ENCODE measurements around the gene ZNF133. TPM values are rescaled to one million over a fixed set of nuclear protein-coding genes. Genes with fewer than 3 reads are reported as not detected.
"Not testable (repeated sequence)": the region's sequence is repeated elsewhere in the genome, so short reads cannot be mapped to it uniquely, and the experiment has no call there.

The ZNF133 gene
- total and polyA plus RNA-seq, 8 donors = 10.4 to 38.3 (median 31.8) TPM

DNA sequence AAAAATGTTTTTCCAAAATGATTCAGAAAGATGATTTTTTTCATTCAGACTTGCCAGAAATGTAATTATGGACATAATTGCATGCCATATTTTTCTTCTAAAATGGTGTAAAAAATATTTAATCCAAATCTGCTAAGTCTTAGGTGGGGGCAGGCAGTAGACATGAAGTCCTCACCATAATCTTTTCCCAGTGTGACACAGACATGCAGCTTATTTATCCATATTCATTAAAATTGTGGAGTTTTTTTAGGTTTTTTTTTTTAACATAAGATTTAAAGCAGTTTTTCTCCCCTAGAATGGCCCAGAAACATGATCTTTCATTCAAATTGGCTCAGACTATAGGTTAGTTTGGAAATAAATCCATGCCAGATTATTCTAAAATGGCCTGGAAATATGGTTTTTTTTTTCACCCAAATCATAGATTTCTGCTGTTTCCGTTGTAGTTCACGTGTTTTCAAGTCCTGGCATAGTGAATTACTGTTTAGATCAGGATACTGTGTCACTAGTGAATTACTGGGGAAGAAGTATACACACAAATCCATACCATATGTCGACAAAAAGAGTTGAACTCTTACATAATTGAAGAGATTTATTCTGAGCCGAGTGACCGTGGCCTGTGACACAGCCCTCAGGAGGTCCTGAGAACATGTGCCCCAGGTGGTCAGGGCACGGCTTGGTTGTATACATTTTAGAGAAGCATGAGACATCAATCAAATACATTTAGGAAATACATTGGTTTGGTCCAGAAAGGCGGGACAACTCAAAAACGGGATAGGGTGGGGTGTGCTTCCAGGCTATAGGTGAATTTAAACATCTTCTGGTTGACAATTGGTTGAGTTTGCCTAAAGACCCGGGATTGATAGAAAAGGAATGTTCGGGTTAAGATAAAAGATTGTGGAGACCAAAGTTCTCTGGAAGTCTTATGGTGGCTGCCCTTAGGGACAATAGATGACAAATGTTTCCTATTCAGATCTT, 33.9 kb downstream of the ZNF133 start:
- TF ChIP-seq, protein P1, sequence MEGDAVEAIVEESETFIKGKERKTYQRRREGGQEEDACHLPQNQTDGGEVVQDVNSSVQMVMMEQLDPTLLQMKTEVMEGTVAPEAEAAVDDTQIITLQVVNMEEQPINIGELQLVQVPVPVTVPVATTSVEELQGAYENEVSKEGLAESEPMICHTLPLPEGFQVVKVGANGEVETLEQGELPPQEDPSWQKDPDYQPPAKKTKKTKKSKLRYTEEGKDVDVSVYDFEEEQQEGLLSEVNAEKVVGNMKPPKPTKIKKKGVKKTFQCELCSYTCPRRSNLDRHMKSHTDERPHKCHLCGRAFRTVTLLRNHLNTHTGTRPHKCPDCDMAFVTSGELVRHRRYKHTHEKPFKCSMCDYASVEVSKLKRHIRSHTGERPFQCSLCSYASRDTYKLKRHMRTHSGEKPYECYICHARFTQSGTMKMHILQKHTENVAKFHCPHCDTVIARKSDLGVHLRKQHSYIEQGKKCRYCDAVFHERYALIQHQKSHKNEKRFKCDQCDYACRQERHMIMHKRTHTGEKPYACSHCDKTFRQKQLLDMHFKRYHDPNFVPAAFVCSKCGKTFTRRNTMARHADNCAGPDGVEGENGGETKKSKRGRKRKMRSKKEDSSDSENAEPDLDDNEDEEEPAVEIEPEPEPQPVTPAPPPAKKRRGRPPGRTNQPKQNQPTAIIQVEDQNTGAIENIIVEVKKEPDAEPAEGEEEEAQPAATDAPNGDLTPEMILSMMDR (IDR thresholded peaks at IDR 0.05) = no peak
- no peak overlapping the region for H3K4me3 ChIP-seq
- intact Hi-C loops (cut with DNase I) = no loop called here
- H3K27me3 ChIP-seq = no peaks in the 10 kb centered on the region
- H3K27ac ChIP-seq = no peak overlapping the region
- ATAC-seq = no peak
- H3K36me3 ChIP-seq = peaks cover 0 to 2% of the 10 kb centered on the region in 2 donors
- no peaks in the 10 kb centered on the region for H3K9me3 ChIP-seq
- no peaks in the 10 kb centered on the region for H3K4me1 ChIP-seq
- no peak for DNase-seq

DNA sequence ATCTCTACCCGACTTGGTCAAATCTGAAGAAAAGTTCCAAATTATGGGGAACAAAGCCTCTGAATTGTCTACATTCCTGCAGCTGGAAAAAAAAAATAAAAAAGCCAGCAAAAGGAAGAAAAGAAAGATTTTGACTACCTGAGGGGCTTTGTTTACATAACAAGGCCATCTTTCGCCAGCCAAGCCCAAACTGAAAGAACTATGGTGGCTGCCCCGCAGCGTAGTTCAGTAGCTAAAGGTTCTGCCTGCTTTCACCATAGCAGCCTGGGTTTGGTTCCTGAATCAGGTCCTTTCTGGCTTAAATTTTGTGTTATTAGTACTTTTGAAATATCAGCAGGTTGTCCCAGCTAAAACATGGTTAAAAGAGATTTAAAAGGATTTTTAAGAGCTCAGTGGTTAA, 35.4 kb downstream of the ZNF133 start:
- Histone ChIP-seq H3K9me3 (peaks cover 0 to 5% of the 10 kb centered on the region in 2 donors), H3K27ac (no peak overlapping the region), H3K27me3 (no peaks in the 10 kb centered on the region), H3K4me1 (no peaks in the 10 kb centered on the region), H3K4me3 (no peak overlapping the region), H3K36me3 (no peaks in the 10 kb centered on the region)
- TF ChIP-seq, protein P1 (IDR thresholded peaks at IDR 0.05) = no peak
- DNase-seq (no peak), ATAC-seq (no peak)
- intact Hi-C loops (cut with DNase I) = no loop called here

DNA sequence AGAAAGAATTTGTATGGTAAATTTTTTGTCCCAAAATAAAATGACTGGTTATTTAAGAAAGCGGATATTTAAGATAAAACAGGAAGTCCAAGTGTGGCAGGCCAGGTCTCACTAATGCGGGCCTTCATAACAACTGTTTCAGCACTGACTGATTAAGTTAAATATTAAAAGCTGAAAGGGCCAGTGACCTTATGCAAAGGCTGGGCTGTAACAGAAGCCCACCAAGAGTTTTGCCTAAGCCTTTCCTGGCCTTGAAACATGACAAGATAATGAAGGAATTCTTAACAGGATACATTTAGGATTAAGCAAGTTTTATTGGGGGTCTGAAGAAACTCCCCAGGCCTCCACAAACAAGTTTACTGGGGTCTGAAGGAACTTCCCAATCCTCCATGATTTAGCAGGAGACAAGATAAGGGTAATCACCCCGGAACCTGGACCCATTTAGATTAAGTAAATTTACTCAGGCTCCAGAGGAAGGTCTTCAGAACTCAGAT, 36.3 kb downstream of the ZNF133 start:
- Histone ChIP-seq H3K27ac (no peak overlapping the region), H3K27me3 (no peaks in the 10 kb centered on the region), H3K4me3 (no peak overlapping the region), H3K36me3 (no peaks in the 10 kb centered on the region), H3K4me1 (no peaks in the 10 kb centered on the region), H3K9me3 (peaks cover 0 to 8% of the 10 kb centered on the region in 2 donors)
- intact Hi-C loops (cut with DNase I) = no loop called here
- DNase-seq (no peak), ATAC-seq (no peak)
- TF ChIP-seq, protein P1 (IDR thresholded peaks at IDR 0.05) = no peak

DNA sequence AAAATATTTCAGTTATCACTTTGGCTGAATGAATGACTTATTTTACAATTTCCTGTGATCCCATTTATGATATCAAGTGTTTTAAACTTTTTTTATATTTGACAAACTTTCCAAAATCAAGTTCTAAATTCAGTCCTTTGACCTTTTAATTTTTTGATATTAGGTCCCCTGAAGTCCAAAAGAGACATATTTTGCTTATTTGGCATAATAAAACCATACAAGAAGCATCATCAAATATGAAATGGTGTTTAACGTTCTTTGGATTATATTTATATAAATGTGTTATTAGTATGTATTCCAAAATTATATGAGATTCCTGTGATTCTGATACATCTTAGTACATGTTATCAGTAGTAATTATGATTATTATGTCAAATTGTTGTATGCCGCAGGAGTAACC, 38.7 kb downstream of the ZNF133 start:
- TF ChIP-seq, protein P1 (IDR thresholded peaks at IDR 0.05) = no peak
- no peaks in the 10 kb centered on the region for H3K4me1 ChIP-seq
- H3K36me3 ChIP-seq = no peaks in the 10 kb centered on the region
- ATAC-seq (no peak), DNase-seq (no peak)
- intact Hi-C loops (cut with DNase I) = no loop called here
- no peaks in the 10 kb centered on the region for H3K27me3 ChIP-seq
- no peak overlapping the region for H3K27ac ChIP-seq
- H3K4me3 ChIP-seq = no peak overlapping the region
- H3K9me3 ChIP-seq = peaks cover 0 to 27% of the 10 kb centered on the region in 2 donors

DNA sequence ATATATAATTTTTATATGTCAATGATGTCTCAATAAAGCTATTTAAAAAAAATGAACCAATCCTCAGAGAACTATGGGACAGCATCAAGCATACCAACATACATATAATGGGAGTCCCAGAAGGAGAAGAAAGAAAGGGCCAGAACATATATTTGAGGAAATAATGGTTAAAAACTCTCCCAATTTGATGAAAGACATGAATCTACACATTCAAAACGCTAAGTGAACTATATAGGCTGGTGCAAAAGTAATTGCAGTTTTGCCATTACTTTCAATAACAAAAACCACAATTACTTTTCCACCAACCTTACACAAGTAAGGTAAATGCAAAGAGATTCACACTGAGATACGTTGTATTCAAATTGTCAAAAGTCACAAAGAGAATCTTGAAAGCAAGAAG, 43.4 kb downstream of the ZNF133 start:
- Histone ChIP-seq H3K36me3 (no peaks in the 10 kb centered on the region), H3K4me3 (no peak overlapping the region), H3K27me3 (no peaks in the 10 kb centered on the region), H3K9me3 (peaks cover 0 to 46% of the 10 kb centered on the region in 2 donors), H3K4me1 (no peaks in the 10 kb centered on the region), H3K27ac (no peak overlapping the region)
- no peak for ATAC-seq
- no peak for DNase-seq
- TF ChIP-seq, protein P1 (IDR thresholded peaks at IDR 0.05) = no peak
- intact Hi-C loops (cut with DNase I) = no loop called here

DNA sequence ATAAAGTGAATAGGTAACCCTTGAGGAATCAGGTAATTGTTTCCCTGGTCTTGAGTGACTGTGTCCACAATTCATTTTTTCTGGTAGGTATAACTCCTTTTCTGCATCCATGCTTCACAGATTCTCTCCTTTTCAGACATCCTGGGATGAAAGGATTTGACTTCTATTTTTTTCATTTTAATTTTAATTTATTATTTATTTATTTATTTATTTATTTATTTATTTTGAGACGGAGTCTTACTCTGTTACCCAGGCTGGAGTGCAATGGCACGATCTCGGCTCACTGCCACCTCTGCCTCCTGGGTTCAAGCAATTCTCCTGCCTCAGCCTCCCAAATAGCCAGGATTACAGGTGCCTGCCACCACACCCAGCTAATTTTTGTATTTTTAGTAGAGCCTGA, 61.4 kb downstream of the ZNF133 start:
- DNase-seq; H3K9me3 ChIP-seq; H3K27ac ChIP-seq; H3K36me3 ChIP-seq; intact Hi-C loops (cut with DNase I); H3K4me1 ChIP-seq; ATAC-seq; H3K27me3 ChIP-seq; H3K4me3 ChIP-seq: not testable (repeated sequence)
